NT2/D1 (cell line): ENCODE results near the gene RBBP4.

Source experiments
- SUZ12 ChIP-seq: IDR thresholded peaks from 2 replicates; pipeline ENCODE4 v1.6.1; 2011; ENCODE audit not compliant: insufficient read length, insufficient read depth; ENCODE audit errors: extremely low read depth
- ZNF274 ChIP-seq: IDR thresholded peaks from 2 replicates; pipeline ENCODE4 v1.6.1; 2011; ENCODE audit warnings: mild to moderate bottlenecking, low read depth, low read length

DNA sequence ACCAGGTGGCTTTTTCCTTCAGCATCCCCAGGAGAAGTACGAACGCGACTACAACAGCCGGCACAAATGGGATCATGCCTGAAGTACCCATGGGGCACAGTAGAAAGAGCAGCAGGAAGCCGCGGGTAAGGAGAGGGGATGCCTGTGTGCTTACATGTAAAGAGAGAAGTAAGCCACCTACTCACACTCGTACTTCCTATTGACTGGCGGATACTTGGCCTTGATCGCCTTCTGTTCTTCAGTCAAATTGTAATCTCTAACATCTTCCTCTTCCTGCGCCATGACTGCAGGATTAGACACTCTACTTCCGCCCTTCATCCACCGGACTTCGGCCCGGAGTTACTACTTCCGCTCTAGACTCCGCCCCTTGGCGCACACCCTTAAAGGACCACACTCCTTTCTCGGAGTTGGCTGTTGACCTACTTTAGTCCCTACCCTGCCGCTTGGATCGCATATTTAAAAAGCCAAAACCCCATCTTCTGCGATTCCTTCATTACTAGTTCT is 708 bp upstream of the RBBP4 start, which contains the start of gene ZBTB8OS:
- TF ChIP-seq ZNF274 (no peak), SUZ12 (no peak)
